OCI-LY1 (cell line): ENCODE measurements around the gene UFD1.

Experiments
- H2AFZ ChIP-seq: fragments of 200-600 bp; sonication (generic), shearing (Covaris generic); 2 replicates; pipeline ENCODE4 v1.6.0; 2014; ENCODE audit warnings: antibody characterized with exemption, mild to moderate bottlenecking, low read length
- H3F3A ChIP-seq: fragments of 200-600 bp; sonication (generic), shearing (Covaris generic); 2 replicates; pipeline ENCODE4 v1.6.0; 2014; ENCODE audit warnings: mild to moderate bottlenecking, antibody characterized with exemption, low read length, moderate library complexity; ENCODE audit not compliant: insufficient read depth
- H3K27ac ChIP-seq: fragments of 200-600 bp; sonication (generic); 2 replicates; pipeline ENCODE4 v1.5.1; 2014; ENCODE audit warnings: low read length, mixed run types, mild to moderate bottlenecking, low read depth; ENCODE audit not compliant: poor library complexity, severe bottlenecking
- H3K27me3 ChIP-seq: fragments of 200-600 bp; sonication (generic); 2 replicates; pipeline ENCODE4 v1.6.0; 2014; ENCODE audit warnings: antibody characterized with exemption, mild to moderate bottlenecking, low read length, moderate library complexity; ENCODE audit not compliant: insufficient read depth
- H3K36me3 ChIP-seq: fragments of 200-600 bp; sonication (generic); 2 replicates; pipeline ENCODE4 v1.6.1; 2014; ENCODE audit warnings: mild to moderate bottlenecking, antibody characterized with exemption, low read length, moderate library complexity, mixed read lengths; ENCODE audit not compliant: insufficient read depth
- H3K4me1 ChIP-seq: fragments of 200-600 bp; sonication (generic); 2 replicates; pipeline ENCODE4 v1.5.1; 2014; ENCODE audit warnings: mild to moderate bottlenecking, low read length, moderate library complexity; ENCODE audit not compliant: insufficient read depth, severe bottlenecking
- H3K4me2 ChIP-seq: fragments of 200-600 bp; sonication (generic), shearing (Covaris generic); 2 replicates; pipeline ENCODE4 v1.6.1; 2014; ENCODE audit warnings: low read length
- H3K4me3 ChIP-seq: fragments of 200-600 bp; sonication (generic); 2 replicates; pipeline ENCODE4 v1.5.1; 2014; ENCODE audit warnings: low read length, low read depth, mild to moderate bottlenecking, mixed read lengths; ENCODE audit not compliant: poor library complexity, severe bottlenecking
- H3K79me2 ChIP-seq: fragments of 200-600 bp; shearing (Covaris generic); 2 replicates; pipeline ENCODE4 v1.6.1; 2016; ENCODE audit warnings: mixed run types, low read length, mixed read lengths; ENCODE audit not compliant: insufficient read depth
- H3K9ac ChIP-seq: fragments of 200-600 bp; sonication (generic), shearing (Covaris generic); 2 replicates; pipeline ENCODE4 v1.6.1; 2014; ENCODE audit warnings: mild to moderate bottlenecking, low read length, mixed read lengths
- H3K9me2 ChIP-seq: fragments of 200-600 bp; sonication (generic), shearing (Covaris generic); 2 replicates; pipeline ENCODE4 v1.6.1; 2014; ENCODE audit warnings: low read depth, mild to moderate bottlenecking, low read length, mixed read lengths
- H3K9me3 ChIP-seq: fragments of 200-600 bp; shearing (Covaris generic); 2 replicates; pipeline ENCODE4 v1.6.1; 2014; ENCODE audit warnings: low read length, mixed read lengths
- H4K20me1 ChIP-seq: fragments of 200-600 bp; sonication (generic), shearing (Covaris generic); 2 replicates; pipeline ENCODE4 v1.6.0; 2016; ENCODE audit warnings: mild to moderate bottlenecking, low read length; ENCODE audit not compliant: insufficient read depth
- CTCF ChIP-seq: fragments of 200-600 bp; sonication (generic), shearing (Covaris generic); IDR thresholded peaks from 2 replicates; pipeline ENCODE4 v1.5.1; 2017; ENCODE audit warnings: mild to moderate bottlenecking, antibody characterized with exemption, low read length, moderate library complexity, mixed read lengths
- EZH2 ChIP-seq: fragments of 200-600 bp; sonication (generic), shearing (Covaris generic); IDR thresholded peaks from 2 replicates; pipeline ENCODE4 v1.8.0; 2017; ENCODE audit warnings: borderline replicate concordance, mixed run types, mild to moderate bottlenecking, antibody characterized with exemption, low read length, moderate library complexity, mixed read lengths

The UFD1 gene

GRCh38 chr22:19478901-19479354 lies at the start of gene UFD1:
Gene UFD1, minus strand, starts transcription at chr22:19479193. Its CDS starts 108 bp downstream, at chr22:19479085.
- Histone ChIP-seq H3K9me2 (no peaks in the 10 kb centered on the region), H3K27me3 (no peaks in the 10 kb centered on the region), H2AFZ (no peak within 1 kb of the TSS; the same call in 1 of the 2 replicates), H3K4me3 (peak within 1 kb of the TSS; percentile 90), H3K36me3 (peaks cover 34% of the 10 kb centered on the region), H3K4me1 (peaks cover 22% of the 10 kb centered on the region), H4K20me1 (no peaks in the 10 kb centered on the region), H3F3A (no peaks in the 10 kb centered on the region), H3K9ac (peak within 1 kb of the TSS; percentile 83), H3K9me3 (no peaks in the 10 kb centered on the region), H3K27ac (peak within 1 kb of the TSS; percentile 82), H3K79me2 (peaks cover 39% of the 10 kb centered on the region), H3K4me2 (peak within 1 kb of the TSS; percentile 99)
- TF ChIP-seq EZH2 = no peak
- no peak for TF ChIP-seq CTCF

GRCh38 chr22:19527861-19528417 lies 48.9 kb upstream of the UFD1 start:
- Histone ChIP-seq H3K79me2 (no peaks in the 10 kb centered on the region), H3K36me3 (no peaks in the 10 kb centered on the region), H2AFZ (no peak overlapping the region), H3K27ac (no peak overlapping the region), H3K9me3 (no peaks in the 10 kb centered on the region), H3K9ac (no peak overlapping the region), H3K4me3 (no peak overlapping the region), H3K4me1 (no peaks in the 10 kb centered on the region), H4K20me1 (no peaks in the 10 kb centered on the region), H3F3A (no peaks in the 10 kb centered on the region), H3K9me2 (no peaks in the 10 kb centered on the region), H3K4me2 (no peak overlapping the region), H3K27me3 (0 out of 2 replicates have a peak, but pooled peaks cover 4% of the 10 kb centered on the region)
- TF ChIP-seq CTCF (no peak), EZH2 (no peak)

GRCh38 chr22:19527321-19527721 lies 48.3 kb upstream of the UFD1 start:
- Histone ChIP-seq H3K4me1 (no peaks in the 10 kb centered on the region), H3K4me2 (no peak overlapping the region), H3K79me2 (no peaks in the 10 kb centered on the region), H3K9me3 (no peaks in the 10 kb centered on the region), H2AFZ (no peak overlapping the region), H3K9me2 (no peaks in the 10 kb centered on the region), H3K27ac (no peak overlapping the region), H4K20me1 (no peaks in the 10 kb centered on the region), H3K4me3 (no peak overlapping the region), H3K36me3 (no peaks in the 10 kb centered on the region), H3K9ac (no peak overlapping the region), H3F3A (no peaks in the 10 kb centered on the region), H3K27me3 (0 out of 2 replicates have a peak, but pooled peaks cover 4% of the 10 kb centered on the region)
- TF ChIP-seq EZH2 = no peak
- no peak for TF ChIP-seq CTCF
